Thoracic aorta (tissue), 2 donors: Measurements from ENCODE around the gene ATG14. TPM values are rescaled to one million over a fixed set of nuclear protein-coding genes. Genes with fewer than 3 reads are reported as not detected.
A peak's percentile ranks its signal among the peaks of the same experiment; 100 is the strongest.
"Not testable (repeated sequence)": the region's sequence is repeated elsewhere in the genome, so short reads cannot be mapped to it uniquely, and the experiment has no call there.

ENCODE experiments used
- ATAC-seq: fragments of 150-250 bp; one replicate; pipeline ENCODE4 v1.8.0; 2017; ENCODE audit warnings: low read depth; ENCODE audit not compliant: insufficient number of reproducible peaks, low FRiP score
- DNase-seq: peaks from one replicate; pipeline ENCODE4 v3.0.0-alpha.2; 2020; ENCODE audit warnings: low spot score
- H3K27ac ChIP-seq, 2 donors: fragments of 200-600 bp; sonication (generic); 1 replicate in 1 of 2; 2 replicates in 1 of 2; pipeline ENCODE4 v1.5.1; 2016; ENCODE audit warnings: mild to moderate bottlenecking in 2 of 2, moderate library complexity in 2 of 2
- H3K27me3 ChIP-seq: fragments of 200-600 bp; sonication (generic); replicated peaks from 2 replicates; pipeline ENCODE4 v1.6.0; 2016; ENCODE audit warnings: mild to moderate bottlenecking; ENCODE audit not compliant: insufficient read depth
- H3K36me3 ChIP-seq: fragments of 200-600 bp; sonication (generic); one replicate; pipeline ENCODE4 v1.5.1; 2016
- H3K4me1 ChIP-seq, 2 donors: fragments of 200-600 bp; sonication (generic); 1 replicate in 1 of 2; 2 replicates in 1 of 2; pipeline versions ENCODE4 v1.5.1 to v1.6.0; 2016; ENCODE audit warnings: low read depth in 2 of 2, mild to moderate bottlenecking in 1 of 2; ENCODE audit not compliant: control insufficient read depth in 1 of 2
- H3K4me3 ChIP-seq: fragments of 200-600 bp; sonication (generic); 2 replicates; pipeline ENCODE4 v1.5.1; 2016; ENCODE audit warnings: mild to moderate bottlenecking
- H3K9me3 ChIP-seq: fragments of 200-600 bp; sonication (generic); 2 replicates; pipeline ENCODE4 v1.5.1; 2016
- CTCF ChIP-seq: fragments of 200-600 bp; sonication (generic); IDR thresholded peaks from one replicate; pipeline ENCODE4 v1.5.1; 2019; ENCODE audit warnings: antibody characterized with exemption
- total RNA-seq, 2 donors: library from RNA; depleted of rRNA; stranded (reverse); fragments of >200 nt; gene quantifications; one replicate each; pipeline versions ENCODE4 v1.1.0 to v1.2.3, GENCODE V29; 2016

ATG14 gene
- 10 to 100 TPM; 19.5 to 26.0 TPM for total RNA-seq

DNA sequence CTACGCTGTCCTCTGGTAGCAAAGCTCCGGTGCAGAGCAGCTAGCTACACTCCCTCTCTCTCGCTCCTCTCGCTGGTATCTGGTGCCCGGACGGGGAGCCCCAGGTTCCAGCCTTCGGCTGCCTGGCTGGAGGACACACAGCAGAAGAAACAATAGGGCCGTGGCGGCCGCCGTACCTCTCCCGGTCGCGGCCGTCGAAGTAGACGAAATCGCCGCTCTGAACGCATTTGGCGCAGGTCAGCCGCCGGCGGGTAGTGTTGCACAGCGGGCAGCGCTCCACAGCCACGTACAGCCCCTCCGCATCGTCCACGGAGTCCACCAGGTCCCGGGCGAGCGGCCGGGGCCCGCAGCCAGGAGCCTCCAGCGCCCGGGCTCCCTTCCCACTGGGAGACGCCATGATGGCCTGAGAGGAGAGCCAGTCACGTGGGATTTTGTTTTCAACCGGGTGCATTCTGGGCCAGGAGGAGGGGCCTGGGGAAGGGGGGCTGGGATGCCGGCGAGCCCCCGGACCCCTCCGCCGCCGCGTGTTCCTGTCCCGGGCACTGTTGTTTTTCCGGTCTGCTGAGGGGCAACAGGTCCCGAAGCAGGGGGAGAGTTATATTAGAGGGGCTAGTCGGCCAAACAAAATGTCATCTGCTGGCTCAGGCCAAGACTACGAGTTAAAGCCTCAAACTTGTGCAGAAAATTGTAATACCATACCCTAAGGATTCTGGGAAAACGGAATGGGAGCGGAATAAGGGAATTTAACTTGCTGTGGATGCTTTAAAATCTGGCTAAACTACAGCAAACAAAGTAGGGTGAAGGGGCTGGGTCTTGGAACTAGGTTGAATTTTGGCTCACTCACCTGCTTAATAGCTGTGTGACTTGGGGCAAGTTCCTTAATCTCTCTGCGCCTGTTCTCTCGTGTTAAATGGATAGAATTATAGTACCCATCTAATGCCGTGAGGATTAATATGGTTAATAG lies at the start of gene ATG14:
Gene ATG14, minus strand, starts transcription at position 405 of the 964 bp plus-strand sequence. Its CDS starts 8 bp downstream, at position 397.
- DNase-seq (peak; percentile 50), ATAC-seq (peak; percentile 93)
- Histone ChIP-seq H3K4me3 (peak within 1 kb of the TSS; percentile 87), H3K36me3 (no peaks in the 10 kb centered on the region), H3K27ac (peak within 1 kb of the TSS; percentile 81 to 83), H3K9me3 (no peaks in the 10 kb centered on the region), H3K27me3 (no peaks in the 10 kb centered on the region), H3K4me1 (peaks cover 15 to 50% of the 10 kb centered on the region in 2 donors)
- no peak for TF ChIP-seq CTCF

GRCh38 chr14:55458800-55459515 lies 47.3 kb upstream of the ATG14 start:
- Histone ChIP-seq H3K4me1 (peaks cover 0 to 8% of the 10 kb centered on the region in 2 donors), H3K27ac (no peak overlapping the region), H3K4me3 (no peak overlapping the region), H3K36me3 (no peaks in the 10 kb centered on the region), H3K27me3 (no peaks in the 10 kb centered on the region), H3K9me3 (no peaks in the 10 kb centered on the region)
- DNase-seq (no peak), ATAC-seq (no peak)
- TF ChIP-seq CTCF = no peak

DNA sequence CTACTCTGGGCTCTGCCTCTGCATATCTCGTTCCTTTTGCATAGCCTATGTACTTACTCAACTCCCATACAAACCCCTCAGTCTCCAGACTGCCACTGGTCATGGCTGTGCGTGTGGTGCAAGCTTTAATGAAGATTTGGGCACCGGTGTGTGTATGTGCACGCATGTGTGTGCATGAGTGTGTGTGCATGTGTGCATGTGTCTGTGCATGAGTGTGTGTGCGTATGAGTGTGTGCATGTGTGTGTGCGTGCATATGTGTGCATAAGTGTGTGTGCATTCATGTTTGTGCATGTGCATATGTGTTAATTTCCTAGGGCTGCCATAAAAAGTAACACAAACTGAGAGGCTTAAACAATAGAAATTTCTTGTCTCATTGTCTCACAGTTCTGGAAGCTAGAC lies 45.9 kb upstream of the ATG14 start:
- ATAC-seq (no peak), DNase-seq (no peak)
- Histone ChIP-seq H3K36me3 (no peaks in the 10 kb centered on the region), H3K4me1 (peaks cover 0 to 4% of the 10 kb centered on the region in 2 donors), H3K27me3 (no peaks in the 10 kb centered on the region), H3K4me3 (no peak overlapping the region), H3K27ac (no peak overlapping the region), H3K9me3 (no peaks in the 10 kb centered on the region)
- TF ChIP-seq CTCF = no peak

DNA sequence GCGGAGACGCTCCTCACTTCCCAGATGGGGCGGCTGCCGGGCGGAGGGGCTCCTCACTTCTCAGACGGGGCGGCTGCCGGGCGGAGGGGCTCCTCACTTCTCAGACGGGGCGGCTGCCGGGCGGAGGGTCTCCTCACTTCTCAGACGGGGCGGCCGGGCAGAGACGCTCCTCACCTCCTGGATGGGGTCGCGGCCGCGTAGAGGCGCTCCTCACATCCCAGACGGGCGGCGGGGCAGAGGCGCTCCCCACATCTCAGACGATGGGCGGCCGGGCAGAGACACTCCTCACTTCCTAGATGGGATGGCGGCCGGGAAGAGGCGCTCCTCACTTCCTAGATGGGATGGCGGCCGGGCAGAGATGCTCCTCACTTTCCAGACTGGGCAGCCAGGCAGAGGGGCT lies 44.8 kb upstream of the ATG14 start:
- DNase-seq, H3K4me1 ChIP-seq, H3K9me3 ChIP-seq, ATAC-seq, H3K27me3 ChIP-seq, H3K27ac ChIP-seq, H3K36me3 ChIP-seq, H3K4me3 ChIP-seq: not testable (repeated sequence)

GRCh38 chr14:55454264-55455002 lies 42.8 kb upstream of the ATG14 start:
- DNase-seq (no peak), ATAC-seq (no peak)
- no peaks in the 10 kb centered on the region for H3K4me1 ChIP-seq
- H3K27ac ChIP-seq = no peak overlapping the region
- no peaks in the 10 kb centered on the region for H3K9me3 ChIP-seq
- no peaks in the 10 kb centered on the region for H3K36me3 ChIP-seq
- no peak for TF ChIP-seq CTCF
- H3K27me3 ChIP-seq = no peaks in the 10 kb centered on the region
- H3K4me3 ChIP-seq = no peak overlapping the region
